D721Med (cell line): Measurements from ENCODE around the gene PHACTR3.

Experiments used
- DNase-seq: peaks from one replicate; pipeline ENCODE4 v3.0.0; 2011; ENCODE audit warnings: low spot score; ENCODE audit not compliant: insufficient read length
- FAIRE-seq: peaks from 2 replicates; lab custom pipeline; 2011; peaks lifted over from hg19 to GRCh38; lab: Jason Lieb, UNC
- CTCF ChIP-seq: IDR thresholded peaks from 2 replicates; pipeline ENCODE4 v1.5.1; 2012; ENCODE audit warnings: mild to moderate bottlenecking, control low read depth; ENCODE audit not compliant: insufficient read depth; ENCODE audit errors: missing control alignments

PHACTR3 gene

GRCh38 chr20:59756241-59756640 lies 151.9 kb downstream of the PHACTR3 start:
- FAIRE-seq, result no peak
- no peak for TF ChIP-seq CTCF

GRCh38 chr20:59764037-59764436 lies 159.7 kb downstream of the PHACTR3 start:
- FAIRE-seq (no peak), DNase-seq (no peak)
- TF ChIP-seq CTCF, result no peak

More at GRCh38 chr20:59756241-59756640, 151.9 kb downstream of the PHACTR3 start:
- no peak for DNase-seq

GRCh38 chr20:59765599-59766177 lies 161.3 kb downstream of the PHACTR3 start:
- no peak for DNase-seq
- TF ChIP-seq CTCF, result no peak
- FAIRE-seq, result no peak

- FAIRE-seq, result no peak
- TF ChIP-seq CTCF, result no peak
- no peak for DNase-seq
Observed at GRCh38 chr20:59767656-59768055, 163.3 kb downstream of the PHACTR3 start.

GRCh38 chr20:59770270-59770669 lies 165.9 kb downstream of the PHACTR3 start:
- DNase-seq (no peak), FAIRE-seq (no peak)
- no peak for TF ChIP-seq CTCF

GRCh38 chr20:59770851-59771250 lies 166.5 kb downstream of the PHACTR3 start:
- FAIRE-seq, result no peak

More at GRCh38 chr20:59770851-59771250, 166.5 kb downstream of the PHACTR3 start:
- DNase-seq, result no peak
- no peak for TF ChIP-seq CTCF
